Astrocyte of the cerebellum (primary cell): ENCODE data around the gene MISFA.

Experiments
- DNase-seq: peaks from one replicate; pipeline ENCODE4 v3.0.0-alpha.2; 2011; ENCODE audit warnings: low read depth
- H3K4me3 ChIP-seq: 2 replicates; pipeline ENCODE4 v1.5.1; 2011; ENCODE audit warnings: mild to moderate bottlenecking, low read depth, low read length, moderate library complexity
- in situ Hi-C: cut with HindIII; loops from 2 replicates; pipeline ENCODE4 v1.10.0; 2017; ENCODE audit warnings: low sequenced_read_pairs
- TF ChIP-seq, protein P1 (sequence below): IDR thresholded peaks from 2 replicates; pipeline ENCODE4 v1.5.1; 2012; ENCODE audit warnings: low read length, low read depth, moderate library complexity, mild to moderate bottlenecking; ENCODE audit errors: missing control alignments

Gene MISFA

DNA sequence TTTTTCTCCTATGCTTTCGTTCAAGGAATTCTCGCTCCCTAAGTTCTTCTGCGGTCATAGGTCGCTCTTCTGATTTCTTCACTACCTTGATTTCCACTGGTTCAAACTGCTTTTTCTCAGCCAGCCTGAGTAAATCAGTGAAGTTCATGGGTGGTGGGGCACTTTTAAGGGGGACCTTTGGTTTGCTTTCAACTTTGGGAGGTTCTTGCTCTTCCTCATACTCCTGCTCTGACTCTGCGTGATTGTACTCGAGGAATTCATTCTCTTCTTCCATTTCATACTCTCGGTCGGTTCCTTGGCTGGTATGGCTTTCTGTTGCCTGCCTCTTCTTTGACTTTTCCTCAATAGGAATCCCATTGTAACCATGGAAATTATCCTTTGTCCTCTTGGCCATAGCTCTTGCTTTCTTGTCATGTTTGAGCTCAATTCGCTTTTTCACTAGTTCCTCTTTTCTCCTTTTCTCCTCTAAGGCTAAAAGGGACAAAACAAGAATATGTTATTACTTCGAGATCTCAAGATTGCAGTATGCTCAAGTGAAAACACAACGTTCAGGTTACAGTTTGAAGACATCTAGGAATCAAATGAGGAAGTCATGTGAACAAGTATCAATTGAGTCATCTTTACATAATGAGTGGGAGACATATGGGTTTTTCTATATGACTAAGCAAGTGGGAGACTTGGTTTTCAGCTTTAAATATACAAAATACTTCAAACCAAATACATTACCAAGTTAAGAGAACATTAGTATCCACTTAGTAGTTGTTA lies 16.2 kb downstream of the MISFA start:
- H3K4me3 ChIP-seq = no peak overlapping the region
- in situ Hi-C loops = no loop called here
- no peak for DNase-seq
- TF ChIP-seq, protein P1, sequence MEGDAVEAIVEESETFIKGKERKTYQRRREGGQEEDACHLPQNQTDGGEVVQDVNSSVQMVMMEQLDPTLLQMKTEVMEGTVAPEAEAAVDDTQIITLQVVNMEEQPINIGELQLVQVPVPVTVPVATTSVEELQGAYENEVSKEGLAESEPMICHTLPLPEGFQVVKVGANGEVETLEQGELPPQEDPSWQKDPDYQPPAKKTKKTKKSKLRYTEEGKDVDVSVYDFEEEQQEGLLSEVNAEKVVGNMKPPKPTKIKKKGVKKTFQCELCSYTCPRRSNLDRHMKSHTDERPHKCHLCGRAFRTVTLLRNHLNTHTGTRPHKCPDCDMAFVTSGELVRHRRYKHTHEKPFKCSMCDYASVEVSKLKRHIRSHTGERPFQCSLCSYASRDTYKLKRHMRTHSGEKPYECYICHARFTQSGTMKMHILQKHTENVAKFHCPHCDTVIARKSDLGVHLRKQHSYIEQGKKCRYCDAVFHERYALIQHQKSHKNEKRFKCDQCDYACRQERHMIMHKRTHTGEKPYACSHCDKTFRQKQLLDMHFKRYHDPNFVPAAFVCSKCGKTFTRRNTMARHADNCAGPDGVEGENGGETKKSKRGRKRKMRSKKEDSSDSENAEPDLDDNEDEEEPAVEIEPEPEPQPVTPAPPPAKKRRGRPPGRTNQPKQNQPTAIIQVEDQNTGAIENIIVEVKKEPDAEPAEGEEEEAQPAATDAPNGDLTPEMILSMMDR = no peak

DNA sequence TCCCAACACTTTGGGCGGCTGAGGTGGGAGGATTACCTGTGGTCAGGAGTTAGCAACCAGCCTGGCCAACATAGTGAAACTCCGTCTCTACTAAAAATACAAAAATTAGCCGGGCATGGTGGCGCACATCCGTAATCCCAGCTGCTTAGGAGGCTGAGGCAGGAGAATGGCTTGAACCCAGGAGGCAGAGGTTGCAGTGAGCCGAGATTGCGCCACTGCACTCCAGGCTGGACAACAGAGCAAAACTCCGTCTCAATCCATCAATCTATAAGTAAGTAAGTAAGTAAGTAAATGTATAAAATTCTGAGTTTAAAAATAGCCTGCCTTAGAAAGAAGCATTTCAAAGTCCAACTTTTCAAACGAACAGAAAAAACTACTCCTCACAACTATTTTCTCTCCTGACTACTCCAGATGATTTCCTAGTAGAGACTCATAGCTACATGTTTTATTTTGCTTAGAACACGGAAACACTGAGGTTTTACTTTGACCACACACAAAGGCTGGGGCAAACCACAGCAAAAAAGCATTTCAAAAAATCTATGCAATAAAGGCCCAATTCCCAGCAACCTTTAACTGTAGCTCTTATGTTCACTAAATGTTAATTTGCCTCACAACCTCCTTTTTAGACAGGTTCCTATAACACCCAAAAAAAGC lies 18.2 kb downstream of the MISFA start:
- in situ Hi-C loops = no loop called here
- TF ChIP-seq, protein P1 = no peak
- DNase-seq = peak; percentile 56
- no peak overlapping the region for H3K4me3 ChIP-seq

DNA sequence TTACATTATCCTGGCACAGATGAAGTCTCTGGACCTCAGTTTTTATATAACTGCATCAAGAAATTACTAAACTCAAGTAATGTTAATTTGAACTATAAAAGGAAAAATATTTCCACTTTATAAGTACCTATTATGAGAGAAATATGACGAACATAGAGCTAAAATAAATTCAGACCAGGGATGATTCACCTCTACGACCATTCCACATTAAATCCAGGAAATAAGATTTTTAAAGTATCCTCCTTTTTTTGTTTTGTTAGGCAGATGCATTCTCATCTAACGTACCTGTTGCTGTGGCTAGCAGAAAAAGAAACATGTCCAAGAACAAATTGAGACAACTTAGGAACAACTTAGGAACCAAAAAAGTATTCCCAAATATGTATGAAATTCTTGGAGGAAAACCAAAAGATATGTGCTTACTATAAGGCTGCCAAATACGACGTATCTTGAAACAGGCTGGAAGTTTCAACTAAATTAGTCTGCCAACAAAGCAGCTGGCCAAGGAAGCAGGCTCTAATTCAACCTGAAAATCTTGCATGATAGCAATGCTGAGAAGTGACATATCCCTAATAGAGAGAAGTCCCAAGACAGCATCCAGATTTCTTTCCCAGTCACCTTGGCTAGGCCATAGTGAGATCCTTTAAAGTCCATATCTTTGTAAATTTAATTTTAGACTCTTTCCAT lies 18.9 kb downstream of the MISFA start:
- no peak for DNase-seq
- H3K4me3 ChIP-seq = no peak overlapping the region
- in situ Hi-C loops = no loop called here
- TF ChIP-seq, protein P1 = no peak

DNA sequence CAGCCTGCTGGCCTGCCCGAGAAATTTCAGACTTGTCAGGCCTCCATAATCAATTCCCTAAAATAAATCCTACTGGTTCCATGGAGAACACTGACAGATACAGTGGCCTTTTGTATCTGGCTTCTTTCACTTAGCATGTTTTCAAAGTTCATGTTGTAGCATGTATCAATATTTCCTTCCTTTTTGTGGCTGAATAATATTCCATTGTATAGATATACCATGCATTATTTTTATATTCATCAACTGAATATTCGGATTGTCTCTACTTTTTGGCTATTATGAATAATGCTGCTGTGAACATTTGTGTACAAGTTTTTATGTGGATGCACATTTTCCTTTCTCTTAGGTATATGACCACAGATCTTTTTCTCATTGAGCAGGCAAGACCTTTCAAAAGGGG lies 24.1 kb downstream of the MISFA start:
- TF ChIP-seq, protein P1 = no peak
- H3K4me3 ChIP-seq = no peak overlapping the region
- in situ Hi-C loops = no loop called here
- no peak for DNase-seq

DNA sequence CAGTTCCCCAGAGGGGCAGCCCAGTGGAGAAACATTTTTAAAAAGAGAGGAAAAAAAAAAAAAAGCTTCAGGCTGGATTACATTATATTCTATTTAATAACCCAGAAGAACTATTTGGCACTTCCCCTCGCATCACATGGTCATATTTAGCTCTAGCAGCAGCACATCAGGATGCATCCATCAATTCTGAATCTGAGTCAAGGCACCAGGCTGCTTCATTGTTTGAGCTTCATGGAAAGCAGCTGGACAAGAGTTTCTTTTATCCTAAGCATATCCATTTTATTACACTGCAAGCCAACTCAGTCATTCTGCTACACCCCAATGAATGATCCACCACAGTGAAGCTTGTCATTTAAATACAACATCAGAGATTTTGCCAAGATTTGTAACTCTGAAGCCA lies 24.6 kb downstream of the MISFA start:
- H3K4me3 ChIP-seq = no peak overlapping the region
- in situ Hi-C loops = no loop called here
- TF ChIP-seq, protein P1 = no peak
- no peak for DNase-seq

DNA sequence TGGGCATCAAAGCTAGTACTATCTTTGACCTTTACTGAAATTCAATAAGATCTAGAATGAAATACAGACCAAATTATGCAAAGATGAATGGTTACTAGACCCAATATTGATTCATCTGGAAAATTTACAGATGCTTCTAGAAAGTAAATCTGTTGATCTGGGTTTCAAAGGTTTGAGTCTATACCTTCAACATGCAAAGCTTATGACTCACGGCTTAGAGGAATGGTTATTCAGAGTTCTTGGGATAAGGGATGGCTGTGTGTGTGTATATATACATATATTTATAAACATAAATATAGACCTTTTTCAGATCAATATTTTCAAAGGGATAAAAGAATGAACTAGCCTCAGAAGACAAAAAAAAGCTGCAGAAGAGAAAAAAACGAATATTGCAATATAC lies 33.3 kb downstream of the MISFA start:
- TF ChIP-seq, protein P1 = no peak
- in situ Hi-C loops = loop anchor here (5.0 kb wide), 1 partner anchor 36 kb away; the partner anchor contains the start of gene MISFA
- peak overlapping the region; percentile 99 for H3K4me3 ChIP-seq
- DNase-seq = no peak
